ENCODE results near the gene TAPBPL.
"Not testable (repeated sequence)": the region's sequence is repeated elsewhere in the genome, so short reads cannot be mapped to it uniquely, and the experiment has no call there.

TAPBPL gene, protein sequence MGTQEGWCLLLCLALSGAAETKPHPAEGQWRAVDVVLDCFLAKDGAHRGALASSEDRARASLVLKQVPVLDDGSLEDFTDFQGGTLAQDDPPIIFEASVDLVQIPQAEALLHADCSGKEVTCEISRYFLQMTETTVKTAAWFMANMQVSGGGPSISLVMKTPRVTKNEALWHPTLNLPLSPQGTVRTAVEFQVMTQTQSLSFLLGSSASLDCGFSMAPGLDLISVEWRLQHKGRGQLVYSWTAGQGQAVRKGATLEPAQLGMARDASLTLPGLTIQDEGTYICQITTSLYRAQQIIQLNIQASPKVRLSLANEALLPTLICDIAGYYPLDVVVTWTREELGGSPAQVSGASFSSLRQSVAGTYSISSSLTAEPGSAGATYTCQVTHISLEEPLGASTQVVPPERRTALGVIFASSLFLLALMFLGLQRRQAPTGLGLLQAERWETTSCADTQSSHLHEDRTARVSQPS

DNA sequence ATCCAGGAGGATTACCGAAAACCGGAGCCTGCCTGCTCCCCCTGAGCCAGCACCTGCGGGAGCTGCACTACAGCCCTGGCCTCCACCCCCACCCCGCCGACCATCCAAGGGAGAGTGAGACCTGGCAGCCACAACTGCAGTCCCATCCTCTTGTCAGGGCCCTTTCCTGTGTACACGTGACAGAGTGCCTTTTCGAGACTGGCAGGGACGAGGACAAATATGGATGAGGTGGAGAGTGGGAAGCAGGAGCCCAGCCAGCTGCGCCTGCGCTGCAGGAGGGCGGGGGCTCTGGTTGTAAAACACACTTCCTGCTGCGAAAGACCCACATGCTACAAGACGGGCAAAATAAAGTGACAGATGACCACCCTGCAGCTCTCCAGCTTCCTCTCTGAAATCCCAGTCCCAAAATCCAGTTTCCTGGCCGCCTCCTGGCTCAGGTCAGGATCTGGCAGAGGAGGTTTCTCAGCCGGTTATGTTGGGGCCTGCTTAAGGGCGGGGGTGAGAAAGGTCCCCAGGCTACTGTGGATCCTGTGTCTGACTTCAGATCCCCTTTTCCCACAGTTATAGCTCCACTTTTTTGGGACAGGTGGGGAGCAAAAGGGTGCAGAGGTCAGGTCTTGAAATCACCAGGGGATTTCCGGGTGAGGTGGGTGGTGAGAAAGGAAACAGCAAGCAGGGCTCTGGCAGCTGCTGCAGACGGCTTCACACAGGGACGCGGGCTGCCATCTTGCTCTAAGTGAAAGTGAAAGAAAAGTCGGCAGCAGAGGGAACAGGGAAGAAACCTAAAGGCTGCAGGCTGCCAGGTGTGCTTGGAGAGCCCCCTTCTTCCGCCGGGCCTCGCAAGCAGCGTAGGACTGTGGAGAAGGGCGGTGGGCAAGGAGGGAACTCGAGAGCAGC is at the start of gene TAPBPL:
Gene TAPBPL, plus strand, starts transcription at position 695 of the 897 bp plus-strand sequence. CDS start 207 bp downstream, outside the sequence.
- peak; percentile 57 for DNase-seq

- no peak for DNase-seq
Observed at GRCh38 chr12:6404390-6404789, 47.5 kb upstream of the TAPBPL start.

- no peak for DNase-seq
Observed at GRCh38 chr12:6405963-6406362, 45.9 kb upstream of the TAPBPL start.

DNA sequence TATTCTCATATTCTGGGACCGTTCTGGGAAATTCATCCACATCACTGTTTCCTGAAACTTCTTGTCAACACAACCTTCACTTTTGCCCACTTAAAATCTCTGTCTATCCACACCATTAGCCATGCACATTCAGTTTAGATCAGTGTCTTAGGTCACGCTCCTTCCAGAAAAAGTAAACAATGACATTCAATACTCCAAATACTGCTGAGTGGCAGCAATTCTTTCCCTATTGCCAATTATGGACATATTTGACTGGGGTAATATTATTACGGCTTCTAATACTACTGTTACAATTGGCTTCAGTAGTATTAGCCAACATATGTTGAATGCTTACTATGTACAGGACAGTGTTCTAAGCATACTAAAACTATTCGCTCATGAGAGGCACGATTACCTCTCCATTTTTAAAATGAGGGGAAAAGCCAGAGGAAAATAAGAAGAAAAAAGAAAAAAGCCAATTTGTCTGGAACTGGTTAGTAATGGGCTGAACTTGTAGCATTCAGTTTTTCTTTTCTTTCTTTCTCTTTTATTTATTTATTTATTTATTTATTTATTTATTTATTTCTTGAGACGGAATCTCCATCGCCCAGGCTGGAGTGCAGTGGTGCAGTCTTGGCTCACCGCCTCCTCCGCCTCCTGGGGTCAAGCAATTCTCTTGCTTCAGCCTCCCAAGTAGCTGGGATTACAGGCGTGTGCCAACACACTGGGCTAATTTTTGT is 44.4 kb upstream of the TAPBPL start:
- DNase-seq, result no peak

DNA sequence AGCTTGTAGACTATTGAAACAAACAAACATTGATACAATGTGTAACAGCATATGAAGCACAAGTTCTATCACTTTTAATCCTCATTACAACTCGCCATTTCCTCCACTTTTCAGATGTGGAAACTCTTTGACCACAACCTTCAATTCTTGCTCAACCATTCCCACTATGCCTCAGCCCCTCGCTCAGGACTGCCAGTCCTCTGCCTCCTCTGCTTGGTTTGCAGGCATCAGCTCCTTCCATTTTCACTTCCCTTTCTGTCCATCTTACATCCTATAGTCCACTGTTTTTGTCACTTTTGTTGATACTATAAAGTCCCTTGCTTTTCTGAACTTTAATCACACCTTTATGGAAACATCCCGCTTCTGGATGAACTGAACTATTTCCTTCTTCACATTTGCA is 35.2 kb upstream of the TAPBPL start:
- no peak for DNase-seq

DNA sequence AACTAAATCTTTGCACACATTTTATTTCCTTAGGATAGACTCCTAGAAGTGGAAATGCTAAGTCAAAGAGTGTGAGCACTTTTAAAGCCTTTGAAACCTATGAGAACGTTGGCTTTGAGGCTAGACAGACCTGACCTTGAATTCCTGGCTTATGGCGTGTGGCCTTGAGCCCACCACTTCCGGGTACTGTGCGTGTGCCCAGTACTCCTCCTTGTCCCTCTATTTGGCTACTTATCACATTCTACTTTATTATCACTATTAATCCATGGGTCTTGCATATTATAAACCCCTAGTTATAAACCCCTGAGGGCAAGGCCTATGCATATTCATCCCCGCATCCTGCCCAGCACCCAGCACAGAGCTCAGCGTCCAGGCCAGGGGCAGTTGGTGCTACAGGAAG is 33.0 kb upstream of the TAPBPL start:
- no peak for DNase-seq

GRCh38 chr12:6420364-6420763 is 31.5 kb upstream of the TAPBPL start:
- DNase-seq, result no peak

DNA sequence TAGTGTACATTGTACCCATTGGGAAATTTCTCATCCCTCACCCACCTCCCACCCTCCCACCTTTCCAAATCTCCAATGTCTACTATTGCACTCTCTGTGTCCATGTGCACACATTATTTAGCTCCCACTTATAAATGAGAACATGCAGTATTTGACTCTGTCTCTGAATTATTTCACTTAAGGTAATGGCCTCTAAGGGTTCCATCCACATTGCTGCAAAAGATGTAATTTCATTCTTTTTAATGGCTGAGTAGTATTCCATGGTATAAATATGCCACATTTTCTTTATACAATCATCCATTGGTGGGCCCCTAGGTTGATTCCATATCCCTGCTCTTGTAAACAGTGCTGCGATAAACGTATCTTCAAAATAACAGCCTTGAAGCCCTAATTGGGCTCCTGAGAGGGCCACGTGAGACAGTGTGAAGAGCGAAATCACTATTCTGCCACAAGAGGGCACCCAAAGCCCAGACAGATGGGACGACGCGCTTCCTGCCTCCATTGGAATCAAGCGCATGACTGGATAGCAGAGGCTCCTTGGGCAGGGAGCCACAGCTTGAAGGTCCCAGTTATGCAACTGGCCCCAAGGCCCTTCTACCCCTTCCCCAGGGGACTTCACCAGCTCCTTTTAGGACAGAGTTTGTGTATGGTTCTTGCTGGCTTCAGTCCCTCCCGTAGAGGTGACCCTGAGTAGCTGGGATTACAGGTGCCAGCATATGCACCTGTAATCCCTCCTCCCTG is 28.4 kb upstream of the TAPBPL start:
- DNase-seq, result peak; percentile 82

DNA sequence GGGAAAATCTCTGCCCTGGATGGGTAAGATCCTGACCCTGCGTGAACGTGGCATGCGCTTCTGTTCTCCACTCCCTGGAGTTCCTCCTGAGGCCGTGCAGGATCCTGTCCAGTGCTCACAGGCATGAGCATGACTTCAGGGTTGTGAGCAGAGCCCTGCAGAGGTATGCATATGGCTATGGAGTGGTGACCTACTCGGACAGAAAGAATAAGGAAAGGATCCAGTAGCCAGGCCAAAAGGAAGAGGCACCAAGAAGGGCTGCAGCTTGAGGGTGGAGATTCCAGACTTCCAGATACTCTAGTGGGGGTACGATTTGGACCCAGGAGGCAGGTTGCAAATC is 27.9 kb upstream of the TAPBPL start:
- no peak for DNase-seq

- no peak for DNase-seq
Observed at GRCh38 chr12:6424866-6425265, 27.0 kb upstream of the TAPBPL start.

- DNase-seq, result no peak
Observed at GRCh38 chr12:6425590-6426531, 26.0 kb upstream of the TAPBPL start.

DNA sequence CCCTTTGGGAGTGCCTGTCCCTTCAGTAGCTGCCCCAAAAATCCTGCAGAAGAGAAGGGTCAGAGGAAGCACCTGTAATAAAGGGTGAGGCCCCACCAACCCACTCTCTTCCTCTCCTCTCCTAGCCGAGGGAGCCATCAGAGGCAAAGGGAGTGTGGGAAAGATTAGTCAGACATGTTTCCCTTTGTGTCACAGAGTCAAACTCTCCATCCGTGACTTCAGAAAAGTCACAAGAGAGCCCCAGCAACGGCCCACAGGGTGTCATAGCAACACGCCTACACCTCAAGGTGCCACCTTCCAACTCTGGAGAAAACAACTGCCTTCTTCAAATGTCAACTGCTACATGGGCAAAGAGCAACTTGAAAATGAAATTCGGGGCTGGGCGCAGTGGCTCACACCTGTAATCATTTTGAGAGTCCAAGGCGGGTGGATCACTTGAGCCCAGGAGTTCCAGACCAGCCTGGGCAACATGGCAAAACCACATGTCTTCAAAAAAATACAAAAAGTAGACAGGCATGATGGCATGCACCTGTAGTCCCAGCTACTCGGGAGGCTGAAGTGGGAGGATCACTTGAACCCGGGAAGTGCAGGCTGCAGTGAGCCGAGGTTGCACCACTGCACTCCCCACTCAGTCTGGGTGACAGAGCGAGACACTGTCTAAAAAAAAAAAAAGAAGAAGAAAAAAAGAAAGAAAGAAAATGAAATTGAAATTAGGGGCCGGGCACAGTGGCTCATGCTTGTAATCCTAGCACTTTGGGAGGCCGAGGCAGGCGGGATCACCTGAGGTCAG is 24.8 kb upstream of the TAPBPL start:
- no peak for DNase-seq

DNA sequence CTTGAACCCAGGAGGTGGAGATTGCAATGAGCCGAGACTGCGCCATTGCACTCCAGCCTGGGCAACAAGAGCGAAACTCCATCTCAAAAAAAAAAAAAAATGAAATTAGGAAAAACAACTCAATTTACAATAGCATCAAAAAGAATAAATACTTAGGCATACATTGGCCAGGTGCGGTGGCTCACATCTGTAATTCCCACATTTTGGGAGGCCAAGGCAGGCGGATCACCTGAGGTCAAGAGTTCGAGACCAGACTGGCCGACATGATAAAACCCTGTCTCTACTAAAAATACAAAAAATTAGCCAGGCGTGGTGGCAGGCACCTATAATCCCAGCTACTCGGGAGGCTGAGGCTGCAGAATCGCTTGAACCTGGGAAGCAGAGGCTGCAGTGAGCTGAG is 24.0 kb upstream of the TAPBPL start:
- not testable (repeated sequence) for DNase-seq

DNA sequence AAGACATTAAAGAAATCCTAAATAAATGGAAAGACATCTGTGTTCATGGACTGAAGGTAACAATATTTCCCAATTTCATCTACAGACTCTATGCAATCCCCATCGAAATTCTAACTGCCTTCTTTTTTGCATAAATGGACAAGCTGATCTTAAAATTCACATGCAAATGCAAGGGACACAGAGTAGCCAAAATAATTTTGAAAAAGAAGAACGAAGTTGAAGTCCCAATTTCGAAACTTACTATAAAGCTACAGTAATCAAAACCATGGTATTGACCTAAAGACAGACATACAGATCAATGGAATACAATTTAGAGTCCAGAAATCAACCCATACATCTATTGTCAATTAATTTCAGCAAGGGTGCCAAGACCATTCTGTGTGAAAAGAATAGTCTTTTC is 23.5 kb upstream of the TAPBPL start:
- no peak for DNase-seq

GRCh38 chr12:6430124-6430989 is 21.5 kb upstream of the TAPBPL start:
- no peak for DNase-seq

DNA sequence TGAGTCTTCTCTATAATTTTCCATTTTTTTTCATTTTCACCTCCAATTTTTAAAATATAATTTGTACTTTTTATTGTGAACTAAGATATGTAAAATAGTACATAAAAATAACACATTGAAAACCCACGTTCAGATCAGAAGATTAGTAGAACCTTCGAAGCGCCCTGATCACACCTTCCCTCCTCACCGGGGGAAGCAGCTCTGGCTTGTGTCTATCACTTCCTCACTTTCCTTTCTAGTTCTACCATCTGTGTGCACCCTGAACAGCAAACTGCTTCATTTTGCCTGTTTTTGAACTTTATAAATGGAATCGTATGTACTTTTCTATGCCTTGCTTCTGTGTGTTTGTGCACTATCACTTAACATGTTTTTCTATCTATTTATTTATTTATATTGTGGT is 18.9 kb upstream of the TAPBPL start:
- no peak for DNase-seq

DNA sequence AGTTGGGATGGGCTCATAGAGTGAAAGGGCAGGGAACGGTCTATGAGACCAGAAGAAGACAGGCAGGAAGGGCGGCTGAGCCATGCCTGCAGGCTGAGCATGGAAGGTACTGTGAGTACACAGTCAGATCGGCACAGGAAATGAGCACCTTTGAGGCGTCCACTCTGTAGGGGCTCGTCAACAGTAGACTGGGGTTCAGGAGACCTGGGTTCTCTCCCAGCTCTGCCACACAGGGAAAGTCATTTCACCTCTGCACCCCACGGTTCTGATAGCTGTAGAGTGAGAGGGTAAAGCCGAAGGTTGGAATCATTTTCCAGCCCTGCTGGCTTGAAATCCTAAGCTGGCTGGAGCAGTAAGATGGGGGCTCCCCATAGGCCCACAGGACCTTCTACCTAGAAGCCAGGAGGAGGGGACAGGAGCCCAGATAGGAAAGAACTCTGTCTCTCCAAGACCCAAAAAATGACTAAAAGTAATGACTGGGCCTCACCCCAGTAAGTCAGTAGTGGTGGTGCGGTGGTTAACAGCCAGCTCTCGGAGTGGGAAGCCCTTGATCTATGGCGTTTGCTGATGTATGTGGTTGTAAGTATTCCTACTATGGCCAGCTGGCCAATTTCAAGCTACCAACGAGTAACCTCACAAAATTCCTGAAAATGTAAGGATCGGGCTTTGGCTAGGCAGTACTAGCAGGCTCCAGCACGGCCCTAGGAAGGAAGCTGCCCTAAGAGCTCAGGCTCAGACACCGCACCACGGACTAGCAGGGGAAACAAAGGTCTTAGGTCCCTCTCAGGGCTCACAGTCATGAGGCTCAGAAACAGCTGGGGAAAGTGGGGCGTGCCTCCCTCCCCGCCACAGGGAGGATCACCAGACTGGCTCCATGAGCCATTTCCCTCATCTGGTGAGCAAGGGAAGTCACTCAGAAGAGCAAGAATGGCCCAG is 17.4 kb upstream of the TAPBPL start:
- DNase-seq, result no peak

GRCh38 chr12:6435961-6436715 is 15.7 kb upstream of the TAPBPL start:
- no peak for DNase-seq
